HG03469 (cell line): ENCODE data around the gene GPR176.

Experiments
- ATAC-seq: cut with Tn5 transposase; IDR thresholded peaks from one replicate; pipeline ENCODE4 v1.9.1; 2021; ENCODE audit warnings: mild to moderate bottlenecking, moderate library complexity, moderate number of reproducible peaks; ENCODE audit not compliant: unreplicated experiment

The GPR176 gene

DNA sequence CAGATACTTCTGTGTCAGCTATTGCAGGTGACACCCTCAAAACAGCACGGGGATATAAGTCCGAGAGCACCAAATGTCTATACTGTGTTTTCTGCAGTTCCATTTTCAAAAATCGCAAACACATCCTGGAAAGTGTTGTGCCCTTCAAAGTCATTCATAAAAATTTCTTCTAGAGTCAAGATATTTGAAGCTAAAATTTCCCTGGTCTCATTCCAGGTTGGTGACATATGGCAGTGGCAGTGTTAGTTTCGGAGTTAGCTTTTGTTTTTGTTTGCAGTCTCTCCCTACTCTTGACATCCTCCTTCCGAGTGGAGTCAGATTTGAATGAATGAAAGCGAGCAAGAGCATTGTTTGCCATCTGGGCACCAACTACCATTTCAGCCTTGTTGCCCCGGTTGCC lies 134.2 kb downstream of the GPR176 start:
- no peak for ATAC-seq

DNA sequence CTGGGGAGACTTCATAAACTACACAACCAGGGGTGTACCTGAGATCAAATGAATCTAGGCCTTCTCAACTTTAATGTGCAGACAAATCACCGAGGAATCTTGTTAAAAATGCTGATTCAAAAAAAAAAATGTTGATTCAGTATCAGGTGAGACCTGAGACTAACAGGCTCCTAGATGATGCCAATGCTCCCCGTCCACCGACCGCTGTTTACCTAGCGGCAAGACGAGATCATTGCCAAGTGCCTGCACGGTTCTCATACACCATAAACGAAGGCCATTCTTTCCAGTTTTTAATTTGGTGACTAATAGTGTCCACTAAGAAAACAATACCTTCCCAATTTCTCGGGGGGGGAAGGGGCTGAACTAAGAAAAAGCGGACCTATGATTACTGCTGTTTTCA lies 134.9 kb downstream of the GPR176 start:
- no peak for ATAC-seq

DNA sequence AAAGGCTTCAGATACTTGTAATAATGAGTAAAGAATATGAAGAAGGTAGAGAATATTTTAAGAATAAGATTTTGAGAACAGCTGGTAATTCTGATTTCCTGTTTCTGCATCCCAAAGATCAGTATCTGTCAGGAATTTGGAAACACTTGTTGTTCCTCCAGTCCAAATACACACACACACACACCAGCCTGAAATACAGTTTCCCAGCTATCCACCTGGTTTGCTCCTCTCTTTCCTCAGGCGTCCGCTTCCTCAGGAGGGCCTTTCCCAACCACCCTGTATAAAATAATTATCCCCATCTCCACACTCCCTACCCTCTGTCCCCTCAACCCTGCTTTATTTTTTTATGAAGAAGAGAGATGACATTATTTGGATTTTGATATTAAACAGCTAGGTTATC lies 135.4 kb downstream of the GPR176 start:
- ATAC-seq, result no peak

DNA sequence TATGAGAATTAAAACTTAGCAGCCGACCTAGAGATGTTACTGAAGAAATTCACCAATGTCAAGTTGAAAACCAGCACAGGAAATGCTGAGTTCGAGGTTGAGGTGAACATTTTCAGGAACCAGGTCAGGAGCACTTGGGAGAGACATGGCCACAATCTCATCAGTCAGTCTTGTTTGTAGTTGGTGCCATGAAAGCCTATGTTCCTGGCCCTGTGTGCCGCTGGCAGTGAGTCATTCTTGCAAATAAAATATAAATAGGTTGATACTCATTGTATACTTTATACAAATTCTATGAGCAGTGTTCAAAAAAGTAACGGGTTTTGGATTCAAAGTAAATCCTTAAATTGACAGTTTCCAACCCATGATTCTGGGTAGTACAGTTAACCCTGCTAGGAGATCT lies 135.9 kb downstream of the GPR176 start:
- no peak for ATAC-seq

DNA sequence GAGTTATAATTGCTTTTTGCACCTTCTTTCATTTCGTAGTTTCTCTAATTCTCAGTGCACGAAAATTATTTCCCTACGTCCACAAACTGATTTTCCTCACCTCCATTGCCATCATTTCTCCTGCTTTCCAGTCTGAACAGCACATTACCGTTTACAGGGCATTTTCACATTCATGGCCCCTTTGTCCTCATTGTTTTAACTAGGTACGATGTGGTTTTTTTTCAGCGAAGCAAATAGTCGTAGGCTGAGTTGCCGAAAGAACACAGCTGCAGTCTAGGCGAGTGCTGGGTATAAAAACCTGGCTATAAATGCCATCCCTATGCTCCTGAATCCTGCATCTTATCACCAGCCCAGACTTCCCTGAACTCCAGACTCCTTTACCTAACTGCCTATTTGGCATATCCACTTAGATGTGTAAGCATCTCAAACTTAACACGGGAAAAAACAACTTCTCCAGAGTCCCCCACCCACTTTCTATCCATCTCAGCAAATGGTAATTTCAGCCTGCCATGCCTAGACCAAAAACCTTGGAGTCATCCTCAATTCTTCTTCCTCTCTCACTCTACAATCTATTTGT lies 136.7 kb downstream of the GPR176 start:
- ATAC-seq, result no peak

DNA sequence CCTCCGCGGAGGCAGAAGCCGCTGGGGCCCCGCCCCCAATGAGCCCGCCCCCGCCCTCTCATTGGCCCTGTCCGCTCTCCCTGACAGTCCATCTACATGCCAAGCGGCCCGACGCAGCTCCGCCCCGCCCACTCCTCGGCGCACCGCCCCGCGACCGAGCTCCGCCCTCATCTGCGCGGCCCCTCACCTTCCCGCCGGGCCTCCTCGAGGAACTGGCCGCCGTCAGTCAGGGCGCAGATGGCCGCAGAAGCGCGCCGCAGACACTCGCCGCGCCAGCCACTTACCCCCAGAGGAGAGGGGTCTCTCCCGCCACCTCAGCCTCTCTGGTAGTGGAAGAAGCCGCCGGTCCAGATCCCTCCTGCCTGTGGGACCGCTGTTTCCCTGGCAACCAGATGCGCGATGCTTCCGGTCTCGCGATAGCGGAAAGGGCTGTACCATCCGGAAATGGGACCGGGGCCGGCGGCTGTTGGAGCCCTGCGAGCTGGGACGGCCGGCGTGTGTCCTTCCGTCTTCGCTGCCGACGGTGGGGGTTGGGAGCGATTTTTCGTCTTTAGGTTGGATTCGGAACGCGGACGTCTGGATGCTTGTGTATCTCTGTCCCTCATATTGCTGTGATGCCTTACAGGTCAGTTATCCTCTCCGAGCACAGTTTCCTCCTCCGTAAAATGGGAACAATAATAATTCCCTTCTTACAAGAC lies 137.5 kb downstream of the GPR176 start, which contains the start of gene FSIP1:
Gene FSIP1 (minus strand): TSS at position 401 of the 698 bp plus-strand sequence. CDS start 6,317 bp downstream, outside the sequence.
- peak; percentile 95 for ATAC-seq

DNA sequence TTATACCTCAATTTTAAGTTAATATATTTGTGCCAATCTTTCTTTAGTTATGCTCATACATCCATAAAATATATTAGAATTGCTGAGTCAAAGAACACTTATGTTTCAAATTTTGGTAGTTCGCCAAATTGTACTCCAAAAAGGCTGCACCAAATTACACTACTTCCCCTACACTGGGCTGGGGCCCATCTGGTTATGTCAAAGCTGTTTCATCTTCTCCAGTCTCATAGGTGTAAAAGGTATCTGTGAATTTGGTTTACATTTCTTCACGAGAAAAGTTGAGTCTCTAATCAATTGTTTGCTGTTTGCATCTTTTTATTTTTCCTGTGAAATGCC lies 138.1 kb downstream of the GPR176 start:
- ATAC-seq, result no peak

DNA sequence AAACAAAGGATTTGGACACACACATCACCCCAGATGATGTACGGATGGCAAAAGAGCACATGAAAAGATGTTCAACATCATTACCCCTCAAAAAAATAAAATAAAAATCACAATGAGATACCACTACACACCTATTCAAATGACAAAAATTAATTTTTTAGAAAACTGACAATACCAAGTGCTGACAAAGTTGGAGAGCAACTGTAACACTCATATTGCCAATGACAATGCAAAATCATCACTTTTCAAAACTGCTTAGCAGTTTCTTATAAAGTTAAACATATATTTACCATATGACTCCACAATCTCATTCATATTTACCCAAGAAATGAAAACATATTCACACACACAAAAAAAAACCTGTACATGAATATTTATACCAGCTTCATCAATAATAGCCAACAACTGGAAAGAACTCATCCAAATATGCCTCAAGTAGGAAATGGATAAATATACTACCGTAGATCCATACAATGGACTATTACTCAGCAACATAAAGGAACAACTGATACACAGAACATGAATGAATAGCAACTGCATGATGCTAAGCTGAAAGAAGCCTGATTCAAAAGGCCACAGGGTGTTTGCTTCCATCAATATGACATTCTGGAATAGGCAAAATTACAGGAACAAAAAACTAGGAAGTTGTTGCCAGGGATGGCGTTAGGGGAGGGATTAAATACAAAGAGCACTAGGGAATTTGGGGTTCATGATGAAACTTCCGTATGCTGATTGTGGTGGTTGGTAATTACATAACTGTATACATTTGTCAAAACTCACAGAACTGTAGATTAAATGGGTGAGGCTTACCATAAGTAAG lies 138.7 kb downstream of the GPR176 start:
- ATAC-seq, result no peak

DNA sequence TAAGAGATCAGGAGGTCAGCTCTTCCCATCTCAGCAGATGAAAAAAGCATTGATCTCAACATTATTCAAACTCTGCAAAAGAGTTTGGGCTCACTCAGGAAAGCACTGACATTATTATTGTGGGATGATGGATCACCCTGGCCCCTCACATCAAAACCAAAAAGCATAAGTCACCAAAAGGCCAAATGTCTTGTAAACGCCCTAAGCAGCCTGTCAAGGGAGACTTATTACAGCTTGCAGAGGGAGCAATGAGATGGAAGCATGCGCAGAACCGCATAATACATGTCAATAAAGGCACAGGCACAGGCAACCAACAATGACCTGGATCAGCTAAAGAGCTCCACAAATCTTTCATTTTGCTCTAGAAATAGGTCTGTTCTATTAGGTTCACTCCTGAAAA lies 142.0 kb downstream of the GPR176 start:
- ATAC-seq, result no peak

DNA sequence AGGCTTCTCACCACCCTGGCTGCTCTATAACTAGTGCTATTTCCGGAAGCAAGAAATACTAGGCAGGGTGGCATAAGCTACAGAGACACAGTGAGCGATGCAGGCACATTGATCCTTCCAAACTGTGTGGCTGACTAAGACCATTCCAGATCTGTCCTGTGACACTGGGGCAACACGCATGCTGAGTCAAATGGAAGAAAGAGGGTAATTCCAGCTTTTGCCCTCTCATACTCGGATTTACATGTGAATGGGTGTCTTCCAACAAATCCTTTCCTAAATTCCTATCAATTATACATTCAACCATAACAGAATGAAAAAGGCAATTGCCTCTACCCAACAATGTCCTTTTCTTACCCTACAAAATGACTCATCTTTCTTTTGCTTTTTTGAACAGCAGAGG lies 142.6 kb downstream of the GPR176 start:
- no peak for ATAC-seq

DNA sequence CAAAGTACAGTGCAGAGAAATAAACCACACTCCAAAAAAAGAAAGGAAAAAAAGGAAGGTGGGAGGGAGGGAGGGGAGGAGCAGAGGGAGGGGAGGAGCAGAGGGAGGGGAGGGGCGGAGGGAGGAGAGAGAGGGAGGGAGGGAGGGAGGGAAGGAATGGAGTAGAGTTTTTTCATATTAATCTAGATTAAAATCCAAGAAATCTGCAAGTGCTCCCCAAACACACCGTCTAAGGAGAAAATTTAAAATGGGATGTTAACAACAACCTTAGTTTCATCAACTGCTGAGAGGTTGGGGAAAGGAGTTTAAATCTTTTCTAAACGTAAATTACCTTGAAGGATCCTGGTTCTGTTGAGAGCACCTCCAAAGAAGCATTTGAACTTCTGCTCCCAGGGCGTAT lies 144.0 kb downstream of the GPR176 start:
- no peak for ATAC-seq

DNA sequence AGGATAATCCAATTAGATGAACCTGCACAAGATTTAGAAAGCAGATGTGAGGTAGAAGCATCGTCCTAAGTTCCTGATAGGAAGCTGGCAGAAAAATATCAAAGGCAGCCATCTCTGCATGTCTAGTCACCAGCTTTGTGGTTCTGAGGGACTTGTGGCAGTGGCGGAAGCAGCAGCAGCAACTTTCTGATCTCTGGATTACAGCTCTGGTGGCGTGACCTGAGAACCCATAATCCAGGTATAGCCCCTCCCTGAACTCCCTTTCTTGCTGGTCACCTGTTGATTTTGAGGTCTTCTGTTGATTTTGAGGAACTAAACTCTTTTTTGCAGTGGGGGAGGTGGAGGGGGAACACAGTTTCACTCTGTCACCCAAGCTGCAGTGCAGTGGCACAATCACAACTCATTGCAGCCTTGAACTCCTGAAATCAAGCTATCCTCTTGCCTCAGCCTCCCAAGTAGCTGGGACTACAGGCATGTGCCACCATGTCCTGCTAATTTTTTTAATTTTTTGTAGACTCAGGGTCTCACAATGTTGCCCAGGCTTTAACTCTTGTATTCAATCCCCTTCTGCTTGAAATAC lies 145.3 kb downstream of the GPR176 start:
- no peak for ATAC-seq

DNA sequence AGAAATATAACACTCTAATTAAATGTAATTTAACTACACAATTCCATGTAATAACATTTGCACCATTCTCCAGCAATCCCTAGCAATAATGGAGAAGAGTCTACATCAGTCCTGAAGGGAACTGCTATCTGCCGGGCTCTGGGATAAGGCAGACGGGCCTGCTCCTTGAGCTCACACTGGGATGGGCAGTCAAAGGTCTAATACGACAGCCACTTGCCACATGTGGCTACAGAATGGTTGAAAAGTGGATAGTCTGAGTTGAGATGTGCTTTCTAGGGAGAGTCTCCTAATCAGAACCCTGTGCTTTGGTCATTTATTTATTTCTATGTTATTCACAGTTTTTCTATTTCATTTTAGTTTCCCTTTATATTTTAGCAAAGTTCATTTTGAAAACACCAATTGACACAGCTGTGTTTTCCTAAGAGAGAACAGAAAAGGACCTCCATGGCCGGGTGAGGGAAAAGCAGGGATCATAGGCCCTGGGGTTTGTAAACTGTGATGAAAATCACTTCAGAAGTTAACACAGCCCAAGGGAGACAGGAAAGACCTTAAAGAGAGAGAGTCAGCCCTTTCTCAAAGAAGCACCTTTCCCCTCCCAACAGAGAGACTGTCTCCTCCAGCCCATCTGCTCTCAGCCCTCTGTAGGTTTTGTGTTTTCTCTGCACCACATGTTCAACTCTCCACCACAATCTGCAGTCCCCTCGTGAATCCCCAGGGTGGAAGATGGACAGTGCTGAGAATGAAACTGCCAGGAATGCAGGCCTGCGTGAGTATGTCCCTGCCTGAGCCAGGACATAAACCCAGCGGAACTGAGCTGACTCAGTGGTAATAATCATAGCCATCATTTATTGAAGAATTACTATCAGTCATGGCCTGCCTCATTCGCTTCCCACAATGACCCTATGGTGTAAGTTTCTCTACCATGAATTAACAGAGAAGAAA lies 149.0 kb downstream of the GPR176 start:
- no peak for ATAC-seq

DNA sequence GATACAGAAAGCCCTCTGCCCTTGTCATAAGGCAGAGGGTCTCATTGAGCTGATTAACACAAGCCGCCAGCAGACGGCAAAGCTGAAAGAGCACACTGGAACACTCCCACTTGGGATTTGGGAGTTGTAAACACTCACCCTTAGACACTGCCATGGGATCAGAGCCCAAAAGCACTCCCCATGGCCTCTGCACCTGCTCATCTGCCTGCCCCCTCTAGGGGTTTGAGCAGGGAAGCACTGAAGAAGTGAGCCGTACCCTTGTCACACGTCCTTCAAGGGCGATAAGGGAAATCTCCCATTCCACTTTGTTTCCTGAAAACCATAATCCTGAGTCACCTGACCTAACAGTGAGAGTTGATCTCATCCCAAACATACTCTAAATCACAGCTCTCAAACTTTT lies 152.1 kb downstream of the GPR176 start:
- no peak for ATAC-seq

DNA sequence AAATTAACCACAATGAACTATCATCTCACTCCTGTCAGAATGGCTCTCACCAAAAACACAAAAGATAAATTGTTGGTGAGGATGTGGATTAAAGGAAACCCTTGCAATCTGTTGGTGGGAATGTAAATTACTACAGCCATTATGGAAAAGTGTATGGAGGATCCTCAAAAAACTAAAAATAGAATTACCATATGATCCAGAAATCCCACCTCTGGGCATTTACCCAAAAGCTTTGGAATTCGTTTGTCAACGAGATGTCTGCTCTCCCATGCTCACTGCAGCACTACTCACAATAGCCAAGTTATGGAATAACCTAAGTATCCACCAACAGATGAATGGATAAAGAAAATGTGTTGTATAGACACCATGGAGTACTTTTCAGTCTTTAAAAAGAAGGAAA lies 159.1 kb downstream of the GPR176 start:
- no peak for ATAC-seq

DNA sequence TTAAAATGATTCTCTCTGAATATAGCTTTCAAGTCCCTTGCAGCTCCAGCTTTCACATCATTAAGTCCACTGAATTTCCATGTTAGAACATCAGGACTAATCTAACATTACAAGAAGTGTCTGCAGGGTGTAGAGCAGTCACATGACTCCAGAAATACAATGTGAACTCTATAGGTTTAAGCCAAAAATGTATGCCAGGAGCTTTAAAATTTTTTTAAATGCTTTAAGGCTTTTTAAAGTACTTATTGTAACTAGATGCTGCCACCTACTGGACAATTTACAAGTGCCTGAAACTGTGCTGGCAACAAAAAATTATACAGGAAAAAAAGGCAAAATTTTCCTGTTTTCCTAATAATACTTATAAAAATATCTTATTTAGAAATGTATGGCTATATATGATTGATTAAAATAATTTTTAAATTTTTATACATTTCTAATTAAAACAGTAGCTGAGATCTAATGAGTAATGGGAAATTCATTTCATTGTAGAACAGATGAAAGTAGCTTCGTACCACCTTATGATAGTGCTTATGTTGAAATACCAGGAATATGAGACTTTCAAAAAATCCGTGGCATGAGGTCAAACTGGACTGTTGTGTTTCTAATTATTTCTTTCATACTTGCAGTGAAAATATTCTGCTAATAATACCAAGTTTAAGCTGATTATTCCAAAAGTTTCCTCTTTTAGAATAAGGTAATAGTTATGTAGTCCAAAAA lies 163.1 kb downstream of the GPR176 start:
- no peak for ATAC-seq

DNA sequence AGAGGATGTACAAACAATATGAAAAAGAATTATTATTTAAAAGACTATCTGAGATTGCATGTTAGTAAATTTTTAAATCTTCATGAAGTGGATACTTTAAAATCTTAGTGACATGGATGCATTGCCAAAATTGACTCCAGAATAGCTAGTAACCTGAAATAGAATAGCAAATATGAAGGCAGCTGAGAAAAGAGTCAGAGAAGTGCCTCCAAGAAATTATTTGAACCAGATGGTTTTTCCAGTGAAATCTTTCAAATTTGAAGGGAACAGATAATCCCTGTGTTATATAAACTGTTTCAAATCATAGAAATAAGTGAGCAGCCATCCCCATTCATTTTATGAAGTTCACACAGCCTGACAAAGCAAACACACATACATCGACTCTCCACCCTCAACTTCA lies 167.1 kb downstream of the GPR176 start:
- ATAC-seq, result no peak

DNA sequence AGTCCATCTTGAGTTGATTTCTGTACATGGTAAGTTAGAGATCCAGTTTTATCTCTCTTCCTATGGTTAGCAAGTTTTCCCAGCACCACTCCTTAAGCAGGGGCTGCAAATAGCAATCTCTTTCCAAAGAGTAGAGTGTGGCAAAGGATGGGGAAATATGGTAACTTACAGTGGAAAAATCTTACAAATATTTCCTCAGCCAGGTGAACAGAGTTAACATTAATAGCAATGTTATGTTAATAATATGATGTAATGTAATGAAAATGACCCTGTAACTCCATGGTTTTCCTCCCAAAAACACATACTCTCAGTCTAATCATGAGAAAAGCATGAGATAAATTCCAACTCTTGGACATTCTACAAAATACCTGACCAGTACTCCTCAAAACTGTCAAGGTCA lies 167.8 kb downstream of the GPR176 start:
- ATAC-seq, result no peak
